Breast epithelium (tissue), 4 donors: ENCODE results near the gene S100A7A. TPM values are rescaled to one million over a fixed set of nuclear protein-coding genes. Genes with fewer than 3 reads are reported as not detected.

ENCODE experiments used
- DNase-seq, 2 donors: peaks; one replicate each; pipeline ENCODE4 v3.0.0-alpha.2; 2019; ENCODE audit warnings: low spot score in 2 of 2
- H3K27ac ChIP-seq, 2 donors: fragments of 200-600 bp; sonication (generic) in 1 of 2; one replicate each; pipeline ENCODE4 v1.5.1; 2016 to 2019; ENCODE audit warnings: mild to moderate bottlenecking in 1 of 2
- H3K27me3 ChIP-seq, 2 donors: fragments of 200-600 bp; sonication (generic) in 1 of 2; one replicate each; pipeline versions ENCODE4 v1.5.1 to v1.6.0; 2017 to 2019; ENCODE audit warnings: control low read depth in 1 of 2, mild to moderate bottlenecking in 1 of 2
- H3K36me3 ChIP-seq: fragments of 200-600 bp; one replicate; pipeline ENCODE4 v1.5.1; 2019
- H3K4me1 ChIP-seq, 2 donors: fragments of 200-600 bp; sonication (generic); one replicate each; pipeline ENCODE4 v1.5.1; 2016 to 2019; ENCODE audit warnings: control low read depth in 1 of 2
- H3K4me3 ChIP-seq, 3 donors: fragments of 200-600 bp; sonication (generic); 1 replicate in 2 of 3; 2 replicates in 1 of 3; pipeline ENCODE4 v1.5.1; 2016 to 2019; ENCODE audit warnings: mild to moderate bottlenecking in 3 of 3, moderate library complexity in 2 of 3
- H3K9me3 ChIP-seq, 2 donors: fragments of 200-600 bp; sonication (generic) in 1 of 2; one replicate each; pipeline ENCODE4 v1.5.1; 2016 to 2019; ENCODE audit warnings: control low read depth in 1 of 2
- POLR2A ChIP-seq: fragments of 450-650 bp; IDR thresholded peaks from one replicate; pipeline ENCODE4 v1.6.1; 2016; ENCODE audit warnings: antibody characterized with exemption, mild to moderate bottlenecking, moderate library complexity
- POLR2AphosphoS5 ChIP-seq, 3 donors: sonication (generic); formaldehyde crosslinking; IDR thresholded peaks; one replicate each; pipeline ENCODE4 v1.6.1; 2017; ENCODE audit warnings: antibody characterized with exemption in 3 of 3
- intact Hi-C: fragments of 100-400 bp; cut with DNase I; formaldehyde crosslinking; loops from one replicate; pipeline ENCODE4 v1.15.1; 2023; ENCODE audit warnings: low total_unique reads
- total RNA-seq, 3 donors: library from RNA; depleted of rRNA; stranded (reverse); fragments of >200 nt; gene quantifications; one replicate each; pipeline ENCODE4 v1.1.0, GENCODE V29; 2016
- TF ChIP-seq, protein P1 (sequence below), 3 donors: fragments of 450-650 bp; IDR thresholded peaks; one replicate each; pipeline ENCODE4 v1.5.1; 2016 to 2017; ENCODE audit warnings: antibody characterized with exemption in 3 of 3, mild to moderate bottlenecking in 3 of 3, moderate library complexity in 3 of 3

Gene S100A7A
- total RNA-seq, 3 donors from 2014 or later: not detected

DNA sequence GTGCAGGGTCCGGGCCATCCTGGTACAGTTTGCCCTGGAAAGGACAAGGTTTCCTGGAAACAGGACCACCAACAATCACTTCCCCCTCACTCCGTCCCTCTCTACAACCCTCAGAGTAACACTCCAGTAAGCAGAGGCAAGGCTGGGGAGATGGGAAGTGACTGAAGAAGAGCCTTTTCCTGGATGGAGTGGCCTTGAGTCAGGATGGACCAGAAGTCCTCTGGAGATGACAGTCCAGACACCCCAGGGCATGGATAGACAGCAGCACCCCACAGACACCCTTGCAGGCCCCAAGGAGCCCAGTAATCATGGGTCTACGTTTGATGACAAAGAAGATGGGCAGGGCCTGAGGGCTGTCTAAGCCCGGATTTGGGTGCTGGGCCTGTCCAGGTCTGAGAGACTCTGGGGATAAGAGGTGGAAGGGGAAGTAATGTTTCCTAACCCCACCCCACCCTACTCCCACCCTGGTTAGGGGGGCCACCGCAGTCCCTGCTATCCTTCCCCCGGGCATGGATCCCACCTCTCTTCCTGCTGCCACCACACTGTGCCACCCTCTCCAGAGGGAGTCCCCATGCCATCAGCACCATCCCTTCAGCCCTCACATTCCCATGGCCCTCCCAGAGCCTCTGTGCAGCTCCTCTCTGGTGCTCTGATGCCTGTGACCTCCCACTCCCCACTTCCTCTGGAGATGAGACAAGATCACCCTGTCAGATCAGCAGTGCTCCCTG is 18.2 kb upstream of the S100A7A start:
- H3K9me3 ChIP-seq: no peaks in the 10 kb centered on the region
- H3K36me3 ChIP-seq: no peaks in the 10 kb centered on the region
- H3K4me1 ChIP-seq: no peaks in the 10 kb centered on the region
- TF ChIP-seq POLR2AphosphoS5 (IDR thresholded peaks at IDR 0.05): no peak
- TF ChIP-seq POLR2A: no peak
- TF ChIP-seq, protein P1, sequence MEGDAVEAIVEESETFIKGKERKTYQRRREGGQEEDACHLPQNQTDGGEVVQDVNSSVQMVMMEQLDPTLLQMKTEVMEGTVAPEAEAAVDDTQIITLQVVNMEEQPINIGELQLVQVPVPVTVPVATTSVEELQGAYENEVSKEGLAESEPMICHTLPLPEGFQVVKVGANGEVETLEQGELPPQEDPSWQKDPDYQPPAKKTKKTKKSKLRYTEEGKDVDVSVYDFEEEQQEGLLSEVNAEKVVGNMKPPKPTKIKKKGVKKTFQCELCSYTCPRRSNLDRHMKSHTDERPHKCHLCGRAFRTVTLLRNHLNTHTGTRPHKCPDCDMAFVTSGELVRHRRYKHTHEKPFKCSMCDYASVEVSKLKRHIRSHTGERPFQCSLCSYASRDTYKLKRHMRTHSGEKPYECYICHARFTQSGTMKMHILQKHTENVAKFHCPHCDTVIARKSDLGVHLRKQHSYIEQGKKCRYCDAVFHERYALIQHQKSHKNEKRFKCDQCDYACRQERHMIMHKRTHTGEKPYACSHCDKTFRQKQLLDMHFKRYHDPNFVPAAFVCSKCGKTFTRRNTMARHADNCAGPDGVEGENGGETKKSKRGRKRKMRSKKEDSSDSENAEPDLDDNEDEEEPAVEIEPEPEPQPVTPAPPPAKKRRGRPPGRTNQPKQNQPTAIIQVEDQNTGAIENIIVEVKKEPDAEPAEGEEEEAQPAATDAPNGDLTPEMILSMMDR (IDR thresholded peaks at IDR 0.05): no peak
- peak in 1 of 2 donors; percentile 7 for DNase-seq
- peaks cover 0 to 12% of the 10 kb centered on the region in 2 donors for H3K27me3 ChIP-seq
- no peak overlapping the region for H3K27ac ChIP-seq
- intact Hi-C loops: no loop called here
- no peak overlapping the region for H3K4me3 ChIP-seq

DNA sequence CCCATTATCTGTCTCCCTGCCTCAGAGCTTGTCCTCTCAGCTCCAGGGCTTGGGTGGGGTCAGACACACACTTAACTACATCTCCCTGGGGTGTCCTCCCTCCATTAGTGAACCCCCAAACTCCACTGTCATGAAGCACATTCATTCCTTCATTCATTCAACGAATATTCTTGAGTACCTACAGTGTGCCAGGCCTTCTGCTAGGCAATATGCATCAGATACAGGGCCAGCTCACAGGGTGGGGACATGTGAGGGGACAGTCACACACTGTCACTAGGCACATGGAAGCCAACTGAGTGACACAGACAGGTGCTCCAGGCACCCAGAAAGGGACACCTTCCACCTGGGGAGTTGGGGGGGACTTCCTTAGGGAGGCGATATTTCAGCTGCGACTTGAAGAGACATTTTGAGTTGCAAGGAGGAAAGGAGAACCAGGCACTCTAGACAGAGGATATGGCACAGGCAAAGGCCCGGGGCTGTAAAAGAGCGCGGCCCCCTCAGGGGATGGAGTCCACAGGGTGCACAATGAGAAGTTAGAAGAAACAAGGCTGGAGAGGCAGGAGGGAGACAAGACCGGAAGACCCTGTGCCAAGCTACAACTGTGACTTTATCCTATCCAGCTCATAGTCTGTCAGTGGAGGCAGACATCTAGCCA is 16.8 kb upstream of the S100A7A start:
- no peaks in the 10 kb centered on the region for H3K36me3 ChIP-seq
- no peak overlapping the region for H3K4me3 ChIP-seq
- no peaks in the 10 kb centered on the region for H3K4me1 ChIP-seq
- intact Hi-C loops: no loop called here
- peak in 1 of 2 donors; percentile 7 for DNase-seq
- no peak overlapping the region for H3K27ac ChIP-seq
- TF ChIP-seq POLR2A: no peak
- TF ChIP-seq, protein P1 (IDR thresholded peaks at IDR 0.05): no peak
- no peak for TF ChIP-seq POLR2AphosphoS5 (IDR thresholded peaks at IDR 0.05)
- H3K27me3 ChIP-seq: peaks cover 0 to 12% of the 10 kb centered on the region in 2 donors
- no peaks in the 10 kb centered on the region for H3K9me3 ChIP-seq

DNA sequence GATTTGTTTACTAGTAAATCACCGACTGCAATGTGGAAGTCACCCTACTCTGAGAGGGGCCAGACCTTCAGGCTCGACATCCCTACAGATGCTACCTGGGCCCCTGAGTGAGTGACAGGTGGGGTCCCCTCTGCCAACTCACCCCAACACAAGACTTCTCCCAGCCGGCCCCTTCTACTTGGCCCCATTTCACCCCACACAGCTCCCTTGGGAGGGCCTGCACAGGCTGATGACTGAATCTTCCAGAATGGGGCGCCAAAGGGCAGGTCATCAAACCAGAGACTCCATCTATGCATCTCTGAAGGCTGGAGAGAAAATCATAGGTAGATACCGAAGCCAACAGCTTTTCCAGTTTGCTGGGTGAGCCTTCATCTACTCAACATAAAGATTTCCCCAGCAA is 16.1 kb upstream of the S100A7A start:
- Histone ChIP-seq H3K27ac (no peak overlapping the region), H3K9me3 (no peaks in the 10 kb centered on the region), H3K4me3 (no peak overlapping the region), H3K27me3 (peaks cover 0 to 12% of the 10 kb centered on the region in 2 donors), H3K36me3 (no peaks in the 10 kb centered on the region), H3K4me1 (no peaks in the 10 kb centered on the region)
- no peak for DNase-seq
- intact Hi-C loops: no loop called here
- TF ChIP-seq, protein P1 (IDR thresholded peaks at IDR 0.05): no peak
- TF ChIP-seq POLR2A (no peak), POLR2AphosphoS5 (IDR thresholded peaks at IDR 0.05) (no peak)

DNA sequence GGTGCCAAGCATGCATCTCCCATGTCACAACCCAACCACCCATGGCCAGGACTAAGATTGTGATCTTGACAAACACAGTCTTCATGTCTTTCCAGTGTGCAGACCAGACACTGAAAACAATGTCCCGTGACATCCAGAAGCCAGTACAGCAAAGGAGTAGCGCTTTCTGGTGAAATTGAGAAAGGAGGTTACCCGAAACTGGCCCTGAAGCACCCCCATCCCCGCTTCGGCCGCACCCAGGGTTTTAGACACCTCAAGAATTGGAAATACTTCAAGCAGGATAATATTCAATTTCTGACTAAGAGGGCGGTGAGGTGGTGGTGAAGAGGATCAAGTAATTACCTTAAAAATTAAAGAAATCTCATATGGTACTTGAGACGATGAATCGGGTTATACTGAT is 14.9 kb upstream of the S100A7A start:
- peaks cover 0 to 9% of the 10 kb centered on the region in 2 donors for H3K27me3 ChIP-seq
- DNase-seq: no peak
- H3K27ac ChIP-seq: no peak overlapping the region
- H3K4me1 ChIP-seq: no peaks in the 10 kb centered on the region
- no peaks in the 10 kb centered on the region for H3K36me3 ChIP-seq
- H3K9me3 ChIP-seq: no peaks in the 10 kb centered on the region
- no peak for TF ChIP-seq POLR2AphosphoS5 (IDR thresholded peaks at IDR 0.05)
- no peak for TF ChIP-seq POLR2A
- TF ChIP-seq, protein P1 (IDR thresholded peaks at IDR 0.05): no peak
- intact Hi-C loops: no loop called here
- no peak overlapping the region for H3K4me3 ChIP-seq

DNA sequence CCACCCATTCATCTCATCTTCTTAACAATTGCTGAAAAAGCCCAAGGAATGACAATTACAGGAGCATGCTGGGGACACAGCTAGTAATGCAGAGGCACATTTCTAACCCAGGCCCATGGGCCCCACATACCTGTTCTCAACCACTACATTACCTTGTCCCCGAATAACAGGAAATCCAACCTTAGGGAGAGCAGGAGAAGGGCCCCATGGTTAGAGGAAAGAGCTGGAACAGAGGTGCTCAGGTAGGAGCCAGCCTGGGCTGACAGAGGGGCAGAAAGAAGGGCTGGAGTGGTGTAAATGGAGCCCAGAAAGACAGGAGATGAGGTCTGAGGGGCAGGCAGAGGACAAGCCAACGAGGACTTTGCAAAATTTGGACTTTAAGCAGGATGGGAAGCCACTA is 14.1 kb upstream of the S100A7A start:
- Histone ChIP-seq H3K4me3 (no peak overlapping the region), H3K27me3 (peaks cover 0 to 10% of the 10 kb centered on the region in 2 donors), H3K4me1 (no peaks in the 10 kb centered on the region), H3K9me3 (no peaks in the 10 kb centered on the region), H3K27ac (no peak overlapping the region), H3K36me3 (no peaks in the 10 kb centered on the region)
- DNase-seq: no peak
- TF ChIP-seq, protein P1 (IDR thresholded peaks at IDR 0.05): no peak
- intact Hi-C loops: no loop called here
